GM23248 (cell line): ENCODE results near the gene PRRT2.

Experiments used
- EZH2 ChIP-seq: fragments of 200-600 bp; sonication (generic); IDR thresholded peaks from 2 replicates; pipeline ENCODE4 v1.6.1; 2018; ENCODE audit warnings: antibody characterized with exemption, mild to moderate bottlenecking; ENCODE audit not compliant: insufficient read depth, poor library complexity, severe bottlenecking
- EZH2phosphoT487 ChIP-seq: fragments of 200-600 bp; sonication (generic); IDR thresholded peaks from 2 replicates; pipeline ENCODE4 v1.6.1; 2018; ENCODE audit warnings: antibody characterized with exemption, moderate library complexity, mild to moderate bottlenecking, low read depth; ENCODE audit not compliant: insufficient read depth

GRCh38 chr16:29807426-29808218 is 4.4 kb upstream of the PRRT2 start:
- TF ChIP-seq EZH2phosphoT487 (no peak), EZH2 (no peak)
